Peyer's patch (tissue), 4 donors: ENCODE measurements around the gene PDSS2. TPM values are rescaled to one million over a fixed set of nuclear protein-coding genes. Genes with fewer than 3 reads are reported as not detected.

Experiments used
- DNase-seq, 3 donors: peaks; one replicate each; pipeline ENCODE4 v3.0.0-alpha.2; 2017 to 2019
- H3K27ac ChIP-seq, 4 donors: fragments of 200-600 bp; sonication (generic); one replicate each; pipeline ENCODE4 v1.5.1; 2016 to 2019
- H3K27me3 ChIP-seq, 2 donors: fragments of 200-600 bp; sonication (generic); one replicate each; pipeline ENCODE4 v1.5.1; 2019
- H3K36me3 ChIP-seq, 3 donors: fragments of 200-600 bp; sonication (generic); one replicate each; pipeline ENCODE4 v1.5.1; 2016 to 2019
- H3K4me1 ChIP-seq, 4 donors: fragments of 200-600 bp; sonication (generic); one replicate each; pipeline ENCODE4 v1.5.1; 2016 to 2019
- H3K4me3 ChIP-seq, 4 donors: fragments of 200-600 bp; sonication (generic); 1 replicate in 3 of 4; 2 replicates in 1 of 4; pipeline ENCODE4 v1.5.1; 2016 to 2019; ENCODE audit warnings: mild to moderate bottlenecking in 1 of 4
- H3K9me3 ChIP-seq, 4 donors: fragments of 200-600 bp; sonication (generic); one replicate each; pipeline ENCODE4 v1.5.1; 2016 to 2019; ENCODE audit warnings: mild to moderate bottlenecking in 1 of 4
- CTCF ChIP-seq, 6 experiments: fragments of 450-650 bp in 4 of 6; fragments of 200-600 bp in 2 of 6; sonication (generic) in 1 of 6; IDR thresholded peaks; one replicate each; pipeline ENCODE4 v1.5.1; 2017 to 2019; ENCODE audit warnings: antibody characterized with exemption in 6 of 6, mild to moderate bottlenecking in 3 of 6, moderate library complexity in 1 of 6
- POLR2A ChIP-seq, 2 donors: fragments of 450-650 bp; IDR thresholded peaks; one replicate each; pipeline ENCODE4 v1.5.1; 2017; ENCODE audit warnings: antibody characterized with exemption in 2 of 2, mild to moderate bottlenecking in 2 of 2, moderate library complexity in 2 of 2
- total RNA-seq, 4 donors: library from RNA; depleted of rRNA; stranded (reverse); fragments of >200 nt; gene quantifications; one replicate each; pipeline ENCODE4 v1.1.0, GENCODE V29; 2016

PDSS2 gene, protein sequence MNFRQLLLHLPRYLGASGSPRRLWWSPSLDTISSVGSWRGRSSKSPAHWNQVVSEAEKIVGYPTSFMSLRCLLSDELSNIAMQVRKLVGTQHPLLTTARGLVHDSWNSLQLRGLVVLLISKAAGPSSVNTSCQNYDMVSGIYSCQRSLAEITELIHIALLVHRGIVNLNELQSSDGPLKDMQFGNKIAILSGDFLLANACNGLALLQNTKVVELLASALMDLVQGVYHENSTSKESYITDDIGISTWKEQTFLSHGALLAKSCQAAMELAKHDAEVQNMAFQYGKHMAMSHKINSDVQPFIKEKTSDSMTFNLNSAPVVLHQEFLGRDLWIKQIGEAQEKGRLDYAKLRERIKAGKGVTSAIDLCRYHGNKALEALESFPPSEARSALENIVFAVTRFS
- total RNA-seq, result 10 to 100 TPM in 3 of 4 donors, 1 to 10 TPM in 1; 9.5 to 16.5 (median 15.4) TPM

GRCh38 chr6:107459283-107460082 lies at the start of gene PDSS2:
Gene PDSS2 (minus strand): TSS chr6:107459564. CDS start chr6:107459285, 279 bp downstream.
- TF ChIP-seq POLR2A (IDR thresholded peaks at IDR 0.05) (peak; percentile 91 to 93), CTCF (IDR thresholded peaks at IDR 0.05) (peak in 4 of 6 experiments; percentile 27 to 56 (median 52))
- H3K4me3 ChIP-seq, result peak within 1 kb of the TSS; percentile 84 to 95 (median 90)
- H3K27ac ChIP-seq, result peak within 1 kb of the TSS; percentile 88 to 92 (median 91)
- no peaks in the 10 kb centered on the region for H3K36me3 ChIP-seq
- H3K9me3 ChIP-seq, result no peaks in the 10 kb centered on the region
- DNase-seq, result peak; percentile 98 to 100 (median 100)
- H3K27me3 ChIP-seq, result no peaks in the 10 kb centered on the region
- H3K4me1 ChIP-seq, result peaks cover 0 to 10% (median 1%) of the 10 kb centered on the region in 4 donors

- DNase-seq, result peak in 1 of 3 donors; percentile 85
- no peaks in the 10 kb centered on the region for H3K36me3 ChIP-seq
- peak in 2 of 6 experiments; percentile 15 to 22 for TF ChIP-seq CTCF (IDR thresholded peaks at IDR 0.05)
- no peak for TF ChIP-seq POLR2A (IDR thresholded peaks at IDR 0.05)
- no peaks in the 10 kb centered on the region for H3K27me3 ChIP-seq
- no peak overlapping the region for H3K27ac ChIP-seq
- no peak overlapping the region for H3K4me3 ChIP-seq
- H3K9me3 ChIP-seq, result no peaks in the 10 kb centered on the region
- no peaks in the 10 kb centered on the region for H3K4me1 ChIP-seq
Observed at GRCh38 chr6:107506145-107506544, 46.8 kb upstream of the PDSS2 start.

- H3K36me3 ChIP-seq, result no peaks in the 10 kb centered on the region
- no peaks in the 10 kb centered on the region for H3K27me3 ChIP-seq
- no peak overlapping the region for H3K4me3 ChIP-seq
- no peak for TF ChIP-seq POLR2A (IDR thresholded peaks at IDR 0.05)
- TF ChIP-seq CTCF (IDR thresholded peaks at IDR 0.05), result no peak
- no peak overlapping the region for H3K27ac ChIP-seq
- no peaks in the 10 kb centered on the region for H3K9me3 ChIP-seq
- no peaks in the 10 kb centered on the region for H3K4me1 ChIP-seq
- DNase-seq, result no peak
Observed at GRCh38 chr6:107504270-107505026, 45.1 kb upstream of the PDSS2 start.

DNA sequence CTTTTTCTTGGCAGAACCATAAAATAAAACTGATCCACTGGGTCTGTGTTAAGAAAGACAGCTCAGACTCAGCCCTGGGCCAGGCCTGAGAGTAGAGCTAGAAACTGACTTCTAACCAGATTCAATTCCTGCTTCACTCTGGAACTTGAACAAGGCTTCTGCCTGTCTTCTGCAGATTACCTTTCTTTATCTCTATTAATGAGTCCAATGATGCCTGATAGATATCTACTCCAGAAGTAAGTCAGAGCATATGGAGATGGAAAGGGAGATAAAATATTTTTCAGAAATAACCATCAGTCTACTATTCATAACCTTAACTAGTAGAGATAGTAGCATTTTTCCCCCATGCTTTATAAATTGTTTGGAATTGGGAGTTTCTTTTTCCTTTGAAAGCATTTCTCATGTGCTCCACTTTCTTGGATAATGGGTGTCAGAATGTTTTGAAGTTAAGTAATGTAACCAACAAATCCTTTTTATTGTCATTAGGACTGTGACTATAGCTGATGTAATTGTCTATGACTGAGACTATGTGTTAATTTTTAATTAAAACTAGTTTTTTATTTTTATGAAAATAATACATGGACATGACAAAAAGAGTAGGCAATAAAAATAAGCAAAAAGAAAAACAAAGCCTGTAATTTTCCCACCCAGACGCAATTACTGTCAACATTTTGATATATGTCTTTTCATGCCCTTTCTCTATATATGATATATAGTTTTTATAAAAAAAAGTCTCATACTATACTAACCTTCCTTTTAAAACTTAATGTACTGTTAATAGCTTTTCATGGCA lies 37.7 kb upstream of the PDSS2 start:
- Histone ChIP-seq H3K27ac (no peak overlapping the region), H3K36me3 (no peaks in the 10 kb centered on the region), H3K9me3 (no peaks in the 10 kb centered on the region), H3K27me3 (no peaks in the 10 kb centered on the region), H3K4me3 (no peak overlapping the region), H3K4me1 (peaks cover 0 to 10% (median 0%) of the 10 kb centered on the region in 4 donors)
- no peak for DNase-seq
- TF ChIP-seq CTCF (IDR thresholded peaks at IDR 0.05) (no peak), POLR2A (IDR thresholded peaks at IDR 0.05) (no peak)
